SK-N-MC (cell line): Measurements from ENCODE around the gene CDK17.

Source experiments
- EZH2 ChIP-seq: fragments of 200-600 bp; sonication (generic); IDR thresholded peaks from one replicate; pipeline ENCODE4 v1.6.1; 2017; ENCODE audit warnings: antibody characterized with exemption
- POLR2AphosphoS5 ChIP-seq: IDR thresholded peaks from 2 replicates; pipeline ENCODE4 v1.6.1; 2012; ENCODE audit warnings: mild to moderate bottlenecking, low read depth, low read length, borderline replicate concordance

DNA sequence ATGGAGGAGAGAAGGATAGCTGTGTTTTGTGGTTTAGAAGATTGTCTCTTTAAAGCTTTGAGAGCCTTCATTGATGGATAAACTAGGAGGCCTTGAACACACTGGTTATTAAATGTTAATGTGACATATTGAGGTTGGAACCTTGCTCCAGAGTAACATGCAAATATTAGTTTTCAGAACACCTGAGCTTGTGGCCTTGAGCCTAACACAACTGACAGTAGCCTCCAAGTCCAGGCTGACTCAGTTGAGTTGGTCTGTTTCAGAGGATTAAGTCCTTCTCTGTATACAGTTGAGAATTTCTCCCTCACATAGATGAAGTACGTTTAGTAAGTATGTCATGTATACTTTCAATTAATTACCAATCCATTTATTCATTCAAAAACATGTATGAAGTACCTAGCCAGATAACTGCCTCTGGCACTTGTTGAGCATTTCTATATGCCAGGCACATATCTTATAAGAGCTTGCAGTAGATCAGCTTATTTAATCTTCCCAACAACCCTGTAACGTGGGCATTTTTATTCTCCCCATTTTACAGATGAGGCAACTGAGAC is 142.6 kb downstream of the CDK17 start:
- TF ChIP-seq POLR2AphosphoS5 (no peak), EZH2 (no peak)
